Measurements from ENCODE around the gene TEPSIN. TPM values are rescaled to one million over a fixed set of nuclear protein-coding genes. Genes with fewer than 3 reads are reported as not detected.

Gene TEPSIN
- total and polyA plus RNA-seq, 2 of the 8 experiments (the other 6 are each of a cell fraction or from before 2014, with no cell fraction given) = 22.9 to 28.0 TPM

DNA sequence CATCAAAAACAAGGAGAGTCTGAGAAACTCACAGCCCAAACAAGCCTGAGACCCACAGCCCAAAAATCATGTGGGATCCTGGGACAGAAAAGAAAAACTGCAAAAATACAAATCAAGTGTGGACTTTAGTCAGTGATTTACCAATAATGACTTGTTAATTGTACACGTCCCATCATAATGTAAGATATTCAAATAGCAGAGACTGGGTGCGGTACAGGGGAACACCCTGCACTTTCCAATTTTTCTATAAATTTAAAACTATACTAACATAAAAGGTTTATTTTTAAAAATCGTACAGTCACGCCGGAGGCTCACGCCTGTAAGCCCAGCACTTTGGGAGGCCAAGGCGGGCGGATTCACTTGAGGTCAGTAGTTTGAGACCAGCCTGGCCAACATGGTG is 24.9 kb downstream of the TEPSIN start (continued):
- TF ChIP-seq CBX8 (IDR thresholded peaks at IDR 0.05; ENCODE audit: borderline replicate concordance, low read depth, low read length) (no peak), SIX5 (IDR thresholded peaks at IDR 0.05; ENCODE audit: low read depth, low read length) (no peak), TCF12 (IDR thresholded peaks at IDR 0.05; ENCODE audit: low read depth, low read length) (no peak)

Data from H1 (cell line).